Vagina (tissue), 2 donors: Measurements from ENCODE around the gene COBL.
A peak's percentile ranks its signal among the peaks of the same experiment; 100 is the strongest.

Experiments used
- CTCF ChIP-seq, 3 experiments: fragments of 450-650 bp in 2 of 3; fragments of 200-600 bp in 1 of 3; sonication (generic) in 1 of 3; IDR thresholded peaks; one replicate each; pipeline ENCODE4 v1.5.1; 2017 to 2019; ENCODE audit warnings: antibody characterized with exemption in 3 of 3, mild to moderate bottlenecking in 2 of 3, moderate library complexity in 2 of 3
- POLR2A ChIP-seq, 2 donors: fragments of 450-650 bp; IDR thresholded peaks; one replicate each; pipeline ENCODE4 v1.6.1; 2017; ENCODE audit warnings: antibody characterized with exemption in 2 of 2, mild to moderate bottlenecking in 2 of 2, moderate library complexity in 2 of 2
- POLR2AphosphoS5 ChIP-seq, 2 donors: sonication (generic); formaldehyde crosslinking; IDR thresholded peaks; one replicate each; pipeline ENCODE4 v1.9.0; 2017; ENCODE audit warnings: antibody characterized with exemption in 2 of 2, mild to moderate bottlenecking in 2 of 2, low read depth in 1 of 2; ENCODE audit not compliant: insufficient read depth in 1 of 2

DNA sequence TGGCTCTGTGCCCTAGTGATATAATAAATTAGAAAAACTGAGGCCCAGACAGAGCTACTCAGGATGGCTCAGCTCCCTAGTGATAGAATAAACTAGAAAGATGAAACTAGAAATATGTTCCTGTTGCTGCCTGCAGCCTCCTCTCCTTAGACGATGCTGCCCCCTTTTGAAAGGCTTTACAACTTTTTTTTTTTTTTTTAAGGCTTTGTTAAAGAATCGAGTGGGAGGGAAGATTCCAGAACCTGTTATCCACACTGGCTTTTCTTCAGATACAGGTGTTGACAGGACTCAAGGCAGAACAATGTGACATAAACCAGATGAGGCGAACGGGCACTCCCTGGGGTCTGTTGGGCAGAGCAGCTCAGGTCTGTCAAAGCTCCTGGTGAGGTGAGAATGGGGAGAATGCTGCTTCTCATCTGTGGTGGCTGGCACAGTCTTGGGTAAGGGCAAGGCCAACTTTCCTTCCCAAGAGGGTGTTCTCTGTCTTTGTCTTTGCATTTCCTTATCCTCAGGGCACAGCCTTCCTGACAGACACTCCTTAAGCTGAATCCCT is 175.1 kb downstream of the COBL start:
- TF ChIP-seq CTCF (IDR thresholded peaks at IDR 0.05) (peak in 2 of 3 experiments; percentile 29 to 44), POLR2A (IDR thresholded peaks at IDR 0.05) (no peak), POLR2AphosphoS5 (IDR thresholded peaks at IDR 0.05; ENCODE audit: insufficient read depth in 1 of 2, low read depth in 1 of 2) (no peak)
